OCI-LY7 (cell line): ENCODE results near the gene NUP50.

Source experiments
- EZH2phosphoT487 ChIP-seq: fragments of 200-600 bp; sonication (generic); IDR thresholded peaks from 2 replicates; pipeline ENCODE4 v1.6.1; 2018; ENCODE audit warnings: low read depth, borderline replicate concordance, mild to moderate bottlenecking, mixed run types, antibody characterized with exemption, low read length, moderate library complexity, mixed read lengths
- TF ChIP-seq, protein P1 (sequence below): fragments of 200-600 bp; sonication (generic); conservative IDR thresholded peaks from 2 replicates; pipeline ENCODE4 v1.5.1; 2014; ENCODE audit warnings: mild to moderate bottlenecking, antibody characterized with exemption, low read length, moderate library complexity, mixed read lengths

DNA sequence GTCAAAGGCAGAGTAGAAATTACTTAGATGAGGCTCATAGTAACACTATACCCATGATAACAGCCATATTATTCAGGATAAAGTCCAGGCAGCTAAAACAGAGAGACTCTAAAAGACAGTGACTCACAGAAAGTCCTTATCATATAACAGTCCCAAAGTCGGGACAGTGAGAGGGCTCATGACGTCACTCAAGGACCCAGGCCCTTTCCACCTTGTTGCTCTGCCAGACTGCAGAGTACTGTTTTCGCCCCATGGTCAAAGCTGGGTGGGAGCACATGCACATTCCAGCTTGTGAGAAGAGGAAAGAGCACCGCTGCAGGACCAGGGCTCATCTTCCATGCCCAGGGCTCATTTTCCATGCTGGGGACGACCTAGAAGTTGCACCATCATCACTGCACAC lies 29.4 kb upstream of the NUP50 start:
- TF ChIP-seq, protein P1, sequence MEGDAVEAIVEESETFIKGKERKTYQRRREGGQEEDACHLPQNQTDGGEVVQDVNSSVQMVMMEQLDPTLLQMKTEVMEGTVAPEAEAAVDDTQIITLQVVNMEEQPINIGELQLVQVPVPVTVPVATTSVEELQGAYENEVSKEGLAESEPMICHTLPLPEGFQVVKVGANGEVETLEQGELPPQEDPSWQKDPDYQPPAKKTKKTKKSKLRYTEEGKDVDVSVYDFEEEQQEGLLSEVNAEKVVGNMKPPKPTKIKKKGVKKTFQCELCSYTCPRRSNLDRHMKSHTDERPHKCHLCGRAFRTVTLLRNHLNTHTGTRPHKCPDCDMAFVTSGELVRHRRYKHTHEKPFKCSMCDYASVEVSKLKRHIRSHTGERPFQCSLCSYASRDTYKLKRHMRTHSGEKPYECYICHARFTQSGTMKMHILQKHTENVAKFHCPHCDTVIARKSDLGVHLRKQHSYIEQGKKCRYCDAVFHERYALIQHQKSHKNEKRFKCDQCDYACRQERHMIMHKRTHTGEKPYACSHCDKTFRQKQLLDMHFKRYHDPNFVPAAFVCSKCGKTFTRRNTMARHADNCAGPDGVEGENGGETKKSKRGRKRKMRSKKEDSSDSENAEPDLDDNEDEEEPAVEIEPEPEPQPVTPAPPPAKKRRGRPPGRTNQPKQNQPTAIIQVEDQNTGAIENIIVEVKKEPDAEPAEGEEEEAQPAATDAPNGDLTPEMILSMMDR: no peak
- no peak for TF ChIP-seq EZH2phosphoT487
